HTERT RPE-1 (cell line): ENCODE data around the gene ZNF512B.
"Not testable (repeated sequence)": the region's sequence is repeated elsewhere in the genome, so short reads cannot be mapped to it uniquely, and the experiment has no call there.

Experiments used
- in situ Hi-C: fragments of 300-500 bp; cut with MboI; formaldehyde crosslinking; loops from 4 replicates; pipeline ENCODE4 v1.14.3; 2020; ENCODE audit warnings: low sequenced_read_pairs

ZNF512B gene

GRCh38 chr20:63969838-63970713 is at the start of gene ZNF512B:
ZNF512B (minus strand) TSS chr20:63969930; CDS start chr20:63967950, 1,980 bp downstream.
- in situ Hi-C loops = no loop called here

GRCh38 chr20:64015635-64016034 is 45.9 kb upstream of the ZNF512B start:
- in situ Hi-C loops = no loop called here

GRCh38 chr20:64012385-64013154 is 42.8 kb upstream of the ZNF512B start:
- in situ Hi-C loops = not testable (repeated sequence)

GRCh38 chr20:64011366-64011779 is 41.6 kb upstream of the ZNF512B start:
- in situ Hi-C loops = no loop called here

- in situ Hi-C loops = no loop called here
Observed at GRCh38 chr20:64010711-64011237, 41.0 kb upstream of the ZNF512B start.

GRCh38 chr20:64009811-64010387 is 40.2 kb upstream of the ZNF512B start:
- in situ Hi-C loops = no loop called here

- in situ Hi-C loops = no loop called here
Observed at GRCh38 chr20:64006902-64007301, 37.2 kb upstream of the ZNF512B start.

GRCh38 chr20:64006490-64006889 is 36.8 kb upstream of the ZNF512B start:
- in situ Hi-C loops = no loop called here

- in situ Hi-C loops = no loop called here
Observed at GRCh38 chr20:64005394-64005793, 35.7 kb upstream of the ZNF512B start.

- in situ Hi-C loops = no loop called here
Observed at GRCh38 chr20:64003960-64004725, 34.4 kb upstream of the ZNF512B start.

- in situ Hi-C loops = no loop called here
Observed at GRCh38 chr20:64001607-64002011, 31.9 kb upstream of the ZNF512B start.

- in situ Hi-C loops = no loop called here
Observed at GRCh38 chr20:64000906-64001305, 31.2 kb upstream of the ZNF512B start.

- in situ Hi-C loops = no loop called here
Observed at GRCh38 chr20:63982937-63983336, 13.2 kb upstream of the ZNF512B start.

GRCh38 chr20:63980806-63981728 is 11.3 kb upstream of the ZNF512B start, which contains the start of gene PRPF6:
PRPF6 (plus strand) TSS chr20:63981132; CDS start chr20:63981246, 114 bp downstream.
- in situ Hi-C loops = no loop called here

- in situ Hi-C loops = no loop called here
Observed at GRCh38 chr20:63980317-63980805, 10.6 kb upstream of the ZNF512B start.

- in situ Hi-C loops = no loop called here
Observed at GRCh38 chr20:63979557-63980316, 10.0 kb upstream of the ZNF512B start, which contains the start of gene SAMD10. SAMD10 (minus strand) TSS chr20:63979642; CDS start chr20:63979467, 175 bp downstream.

- in situ Hi-C loops = no loop called here
Observed at GRCh38 chr20:63979229-63979556, 9.5 kb upstream of the ZNF512B start.
